ENCODE data around the gene KRT26. TPM values are rescaled to one million over a fixed set of nuclear protein-coding genes. Genes with fewer than 3 reads are reported as not detected.

KRT26 gene
- total RNA-seq, 3 donors from 2014 or later: not detected

DNA sequence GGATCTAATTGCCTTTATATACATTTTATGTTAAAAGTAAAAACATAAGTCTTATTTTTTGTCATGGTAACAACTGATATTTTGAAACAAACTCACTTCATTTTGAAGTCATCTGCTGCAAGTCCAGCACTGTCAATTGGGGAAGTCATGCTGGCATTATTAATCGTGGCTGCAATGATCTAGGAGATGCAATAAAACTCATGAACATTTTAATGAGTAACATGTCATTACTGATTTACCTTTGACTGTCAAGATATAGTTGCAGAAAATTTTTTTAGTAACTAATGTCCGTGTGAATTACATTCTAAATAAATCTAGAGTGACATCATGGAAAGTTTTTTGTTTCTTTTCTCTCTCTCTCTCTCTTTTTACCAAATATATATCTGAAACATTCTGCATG lies 51.1 kb downstream of the KRT26 start:
- no peak for DNase-seq
- no peak for ATAC-seq
- Histone ChIP-seq H3K36me3 (ENCODE audit: low read depth) (no peaks in the 10 kb centered on the region), H3K4me3 (no peak overlapping the region), H3K9me3 (no peaks in the 10 kb centered on the region), H3K4me1 (ENCODE audit: low read depth) (no peaks in the 10 kb centered on the region)
- intact Hi-C loops (cut with DNase I, micrococcal nuclease): no loop called here
- TF ChIP-seq, protein P1, sequence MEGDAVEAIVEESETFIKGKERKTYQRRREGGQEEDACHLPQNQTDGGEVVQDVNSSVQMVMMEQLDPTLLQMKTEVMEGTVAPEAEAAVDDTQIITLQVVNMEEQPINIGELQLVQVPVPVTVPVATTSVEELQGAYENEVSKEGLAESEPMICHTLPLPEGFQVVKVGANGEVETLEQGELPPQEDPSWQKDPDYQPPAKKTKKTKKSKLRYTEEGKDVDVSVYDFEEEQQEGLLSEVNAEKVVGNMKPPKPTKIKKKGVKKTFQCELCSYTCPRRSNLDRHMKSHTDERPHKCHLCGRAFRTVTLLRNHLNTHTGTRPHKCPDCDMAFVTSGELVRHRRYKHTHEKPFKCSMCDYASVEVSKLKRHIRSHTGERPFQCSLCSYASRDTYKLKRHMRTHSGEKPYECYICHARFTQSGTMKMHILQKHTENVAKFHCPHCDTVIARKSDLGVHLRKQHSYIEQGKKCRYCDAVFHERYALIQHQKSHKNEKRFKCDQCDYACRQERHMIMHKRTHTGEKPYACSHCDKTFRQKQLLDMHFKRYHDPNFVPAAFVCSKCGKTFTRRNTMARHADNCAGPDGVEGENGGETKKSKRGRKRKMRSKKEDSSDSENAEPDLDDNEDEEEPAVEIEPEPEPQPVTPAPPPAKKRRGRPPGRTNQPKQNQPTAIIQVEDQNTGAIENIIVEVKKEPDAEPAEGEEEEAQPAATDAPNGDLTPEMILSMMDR (IDR thresholded peaks at IDR 0.05): no peak

DNA sequence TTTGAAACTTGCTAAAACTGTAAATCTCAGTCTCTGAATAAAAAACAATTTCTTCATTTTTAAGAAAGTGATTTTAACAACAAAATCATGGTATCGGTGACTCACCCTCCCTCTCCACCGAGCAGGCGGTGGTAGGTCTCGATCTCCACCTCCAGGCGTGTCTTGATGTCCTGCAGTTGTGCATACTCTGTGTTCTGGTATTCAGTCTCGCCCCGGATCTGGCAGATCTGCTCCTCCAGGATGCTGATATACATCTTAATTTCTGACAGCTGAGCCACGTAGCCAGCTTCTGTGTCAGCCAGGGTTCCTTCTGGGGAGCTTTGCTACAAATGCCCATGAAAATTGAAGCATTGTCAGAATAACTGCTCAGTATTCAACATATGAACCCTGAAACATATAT lies 53.1 kb downstream of the KRT26 start:
- DNase-seq: no peak

DNA sequence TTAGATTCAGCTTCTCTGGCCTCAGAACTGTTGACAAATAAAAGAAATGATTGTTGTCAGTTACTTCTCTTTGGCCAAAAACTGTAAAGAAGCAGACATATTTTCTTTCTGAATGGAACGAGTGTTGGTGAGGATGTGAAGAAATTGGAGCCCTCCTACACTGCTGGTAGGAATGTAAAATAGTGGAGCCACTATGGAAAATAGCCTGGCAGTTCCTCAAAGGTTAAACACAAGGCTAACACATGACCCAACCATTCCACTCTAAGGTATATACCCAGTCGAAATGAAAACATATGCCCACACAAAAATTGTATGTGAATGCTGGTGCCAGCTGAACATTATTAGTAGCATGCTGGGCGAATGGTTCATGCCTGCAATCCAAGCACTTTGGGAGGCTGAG lies 54.2 kb downstream of the KRT26 start:
- no peaks in the 10 kb centered on the region for H3K9me3 ChIP-seq
- TF ChIP-seq, protein P1 (IDR thresholded peaks at IDR 0.05): no peak
- no peaks in the 10 kb centered on the region for H3K4me1 ChIP-seq (ENCODE audit: low read depth)
- intact Hi-C loops (cut with DNase I, micrococcal nuclease): no loop called here
- H3K36me3 ChIP-seq (ENCODE audit: low read depth): no peaks in the 10 kb centered on the region
- ATAC-seq (no peak), DNase-seq (no peak)
- H3K4me3 ChIP-seq: no peak overlapping the region

More for the DNA sequence above, 53.1 kb downstream of the KRT26 start:
- ATAC-seq: no peak
- Histone ChIP-seq H3K4me1 (ENCODE audit: low read depth) (no peaks in the 10 kb centered on the region), H3K4me3 (no peak overlapping the region), H3K36me3 (ENCODE audit: low read depth) (no peaks in the 10 kb centered on the region), H3K9me3 (no peaks in the 10 kb centered on the region)
- TF ChIP-seq, protein P1 (IDR thresholded peaks at IDR 0.05): no peak
- intact Hi-C loops (cut with DNase I, micrococcal nuclease): no loop called here

Other genes with a start within 250 kb of the KRT26 start
- gene CCR7, start 206.7 kb downstream of the KRT26 start, total RNA-seq: 1 to 10 TPM in 1 of 3 donors, under 1 TPM in 2; 0.44 to 3.2 (median 0.87) TPM
- gene SMARCE1, start 124.4 kb downstream of the KRT26 start, total RNA-seq: 10 to 100 TPM; 72.0 to 93.8 (median 87.9) TPM
- 1 to 10 TPM in 1 of 3 donors, under 1 TPM in 1, not detected in 1; 0.43 to 1.0 TPM for gene KRT222, start 107.0 kb downstream of the KRT26 start, total RNA-seq
- 1 to 10 TPM; 2.0 to 4.2 (median 2.4) TPM for gene KRT24, start 68.4 kb downstream of the KRT26 start, total RNA-seq
- not detected for gene KRT25, start 16.9 kb downstream of the KRT26 start, total RNA-seq
- not detected for gene KRT27, start 10.3 kb upstream of the KRT26 start, total RNA-seq
- gene KRT28, start 27.8 kb upstream of the KRT26 start, total RNA-seq: not detected
- 10 to 100 TPM; 24.5 to 33.1 (median 26.4) TPM for gene KRT10, start 50.4 kb upstream of the KRT26 start, total RNA-seq
- 1 to 10 TPM in 2 of 3 donors, under 1 TPM in 1; 0.80 to 6.0 (median 2.5) TPM for gene KRT12, start 95.0 kb upstream of the KRT26 start, total RNA-seq
- gene KRT20, start 113.0 kb upstream of the KRT26 start, total RNA-seq: 1,000 to 10,000 TPM in 2 of 3 donors, 100 to 1,000 TPM in 1; 553 to 1,810 (median 1,312) TPM
- under 1 TPM in 1 of 3 donors, not detected in 2; 0.53 TPM for gene KRT23, start 165.4 kb upstream of the KRT26 start, total RNA-seq
- gene KRT39, start 194.7 kb upstream of the KRT26 start, total RNA-seq: under 1 TPM in 1 of 3 donors, not detected in 2; 0.52 TPM
- under 1 TPM in 1 of 3 donors, not detected in 2; 0.22 TPM for gene KRT40, start 212.1 kb upstream of the KRT26 start, total RNA-seq
- gene KRTAP3-3, start 222.0 kb upstream of the KRT26 start, total RNA-seq: not detected
- not detected for gene KRTAP3-2, start 227.7 kb upstream of the KRT26 start, total RNA-seq
- not detected for gene KRTAP3-1, start 236.9 kb upstream of the KRT26 start, total RNA-seq

Data from mucosa of descending colon (tissue), 3 donors.